NCI-H1105 treated with DMSO at 0.1 percent for 48 hours (cell line): ENCODE measurements around the gene VPS54.
A peak's percentile ranks its signal among the peaks of the same experiment; 100 is the strongest.

ENCODE experiments used
- DNase-seq: peaks from one replicate; lab custom pipeline; 2025; lab: John Stamatoyannopoulos, UW

VPS54 gene

DNA sequence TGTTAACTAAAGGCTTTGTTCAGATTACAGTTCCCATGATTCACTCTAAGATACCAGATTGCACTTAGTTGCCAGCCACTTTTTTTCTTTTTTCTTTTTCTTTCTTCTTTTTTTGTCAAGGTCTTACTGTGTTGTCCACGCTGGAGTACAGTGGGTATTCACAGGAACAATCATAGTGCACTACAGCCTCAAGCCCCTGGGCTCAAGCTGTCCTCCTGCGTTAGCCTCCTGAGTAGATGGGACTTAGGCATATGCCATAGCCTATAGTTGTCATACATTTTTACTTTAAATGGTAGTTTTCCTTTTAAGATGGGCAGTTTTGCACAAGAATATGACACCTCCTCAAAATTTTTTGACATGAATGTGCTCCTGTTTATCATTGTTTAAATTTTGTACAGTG, 175.4 kb downstream of the VPS54 start:
- no peak for DNase-seq

DNA sequence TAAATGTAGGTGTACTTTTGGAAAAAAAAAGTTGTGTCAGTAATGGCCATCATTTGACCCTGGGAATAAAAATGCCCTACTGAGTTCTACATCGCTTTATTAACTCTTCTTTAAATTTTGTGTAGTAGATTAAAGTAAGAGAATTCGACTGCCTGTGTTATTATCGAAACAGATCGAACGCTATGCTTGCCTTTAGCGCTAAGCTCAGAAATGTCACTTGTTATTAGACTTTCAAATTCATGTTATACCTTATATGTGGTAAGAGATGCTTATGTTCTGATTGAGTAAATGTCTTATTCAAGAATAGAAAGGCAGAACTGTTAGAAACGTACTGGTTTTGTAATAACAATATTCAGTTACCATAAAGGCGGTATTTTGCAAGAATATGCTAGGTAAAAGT, 176.1 kb downstream of the VPS54 start:
- DNase-seq = no peak

DNA sequence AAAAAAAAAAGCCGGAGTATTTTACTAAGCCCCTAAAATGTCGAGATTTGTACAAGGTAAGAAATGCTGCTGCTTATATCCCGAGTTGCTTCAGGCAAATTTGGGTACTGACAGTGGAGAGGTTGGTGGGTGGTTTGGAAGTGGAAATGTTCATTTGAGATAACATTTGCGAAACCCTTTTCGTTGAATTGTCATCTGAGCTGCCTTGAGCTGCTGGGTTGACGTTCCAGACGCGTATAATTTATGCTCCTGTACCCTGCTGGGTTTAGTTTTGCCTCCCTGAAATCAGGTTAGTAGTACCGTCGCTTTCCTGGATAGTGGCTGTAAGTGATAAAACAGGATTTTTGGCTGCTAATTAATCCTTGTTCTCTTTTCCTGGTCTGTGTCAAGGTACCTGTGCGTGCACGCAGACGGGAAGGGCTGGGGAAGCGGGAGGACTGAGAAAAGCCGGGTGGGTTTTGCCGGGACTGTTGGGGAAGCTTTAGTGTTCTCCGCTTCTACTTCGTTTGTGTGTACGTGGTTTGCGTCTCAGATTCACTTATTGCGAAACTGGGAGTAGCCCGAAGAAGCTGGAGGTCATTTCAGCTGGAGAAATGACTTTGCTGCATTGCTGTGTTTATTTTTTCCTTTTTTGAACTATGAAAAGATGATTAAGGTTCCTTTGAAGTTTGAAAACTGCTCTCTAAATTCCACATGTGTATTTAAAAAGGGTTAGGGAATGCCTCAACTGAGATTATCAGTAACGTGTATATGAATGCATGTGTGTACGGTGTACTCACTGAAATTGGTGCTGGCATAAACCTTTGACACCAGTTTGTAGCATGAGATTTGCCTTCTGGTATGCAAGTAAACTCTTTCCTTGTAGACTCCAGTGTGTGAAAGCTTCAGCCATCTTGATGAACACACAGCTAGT, 176.8 kb downstream of the VPS54 start:
- DNase-seq = peak; percentile 45
